Adrenal gland (tissue), 12 donors: Measurements from ENCODE around the gene KIF4A. TPM values are rescaled to one million over a fixed set of nuclear protein-coding genes. Genes with fewer than 3 reads are reported as not detected.

Experiments used
- DNase-seq, 7 donors: peaks; one replicate each; pipeline ENCODE4 v3.0.0-alpha.2; 2019 to 2020
- H3K27ac ChIP-seq, 5 donors: fragments of 200-600 bp; sonication (generic) in 4 of 5; 1 replicate in 3 of 5; 2 replicates in 2 of 5; pipeline versions ENCODE4 v1.5.1 to v1.8.0; 2016 to 2020; ENCODE audit warnings: mild to moderate bottlenecking in 1 of 5
- H3K27me3 ChIP-seq: fragments of 200-600 bp; 2 replicates; pipeline ENCODE4 v1.8.0; 2021
- H3K36me3 ChIP-seq, 2 donors: fragments of 200-600 bp; replicated peaks in 1 of 2; 1 replicate in 1 of 2; 2 replicates in 1 of 2; pipeline versions ENCODE4 v1.5.1 to v1.8.0; 2018 to 2022
- H3K4me1 ChIP-seq, 2 donors: fragments of 200-600 bp; replicated peaks in 1 of 2; 1 replicate in 1 of 2; 2 replicates in 1 of 2; pipeline versions ENCODE4 v1.5.1 to v1.8.0; 2018 to 2021
- H3K4me3 ChIP-seq, 4 donors: fragments of 200-600 bp; sonication (generic) in 3 of 4; one replicate each; pipeline ENCODE4 v1.5.1; 2016 to 2018
- H3K9me3 ChIP-seq, 3 donors: fragments of 200-600 bp; sonication (generic) in 1 of 3; replicated peaks in 1 of 3; 1 replicate in 2 of 3; 2 replicates in 1 of 3; pipeline versions ENCODE4 v1.5.1 to v1.8.0; 2016 to 2021
- CTCF ChIP-seq, 6 experiments: fragments of 450-650 bp in 4 of 6; fragments of 200-600 bp in 2 of 6; sonication (generic) in 1 of 6; IDR thresholded peaks; 1 replicate in 5 of 6; 2 replicates in 1 of 6; pipeline versions ENCODE4 v1.5.1 to v1.8.0; 2016 to 2021; ENCODE audit warnings: antibody characterized with exemption in 6 of 6, mild to moderate bottlenecking in 2 of 6, moderate library complexity in 1 of 6
- POLR2A ChIP-seq, 2 donors: fragments of 450-650 bp; IDR thresholded peaks; one replicate each; pipeline ENCODE4 v1.6.1; 2017; ENCODE audit warnings: antibody characterized with exemption in 2 of 2, mild to moderate bottlenecking in 2 of 2, moderate library complexity in 1 of 2
- WGBS, 4 donors: extraction: QIAGEN DNeasy Blood & Tissue Kit in 2 of 4; methylation state at CpG; one replicate each; pipeline versions ENCODE4 v1.1.5 to v1.1.7; 2013 to 2017; 5-methylcytosine and 5-hydroxymethylcytosine counted together
- intact Hi-C, 2 donors: fragments of 100-400 bp; cut with DNase I; formaldehyde crosslinking; loops; one replicate each; pipeline versions ENCODE4 v1.14.1 to v1.15.0; 2022 to 2023
- polyA plus RNA-seq, 3 donors: library from polyadenylated mRNA; stranded (reverse); fragments of 200-250 nt in 2 of 3; fragments of 350-450 nt in 1 of 3; fragmentation: Illumina TruSeq in 1 of 3; extraction: RNeasy Lipid Tissue Mini Kit (QIAGEN cat#74804) in 1 of 3; gene quantifications; one replicate each; pipeline ENCODE4 v1.2.3, GENCODE V29; 2013 to 2014
- total RNA-seq, 9 donors: library from RNA; depleted of rRNA in 4 of 9; stranded (reverse); fragments of >200 nt in 4 of 9; fragments of 120-200 nt in 1 of 9; fragmentation: NEBNext Ultra II Directional in 1 of 9; extraction: Animal tissue kit (Norgen Biotek cat#: 25700) in 1 of 9; gene quantifications; one replicate each; pipeline versions ENCODE4 v1.1.0 to v1.2.4, GENCODE V29; 2013 to 2023
- donor health status: healthy with polysubstance abuse.
- donor health status: Bipolar disorder and iron deficiency.
- donor health status: DM: yes; HTN: yes; CAD: no.
- donor health status: DM: no; HTN: no; CAD: no.
- donor health status: DM: no; HTN: no; CAD: no.
- donor health status: DM: yes; HTN: yes; CAD: no.

KIF4A gene
- total and polyA plus RNA-seq, 12 donors = 0.08 to 6.6 (median 0.44) TPM

GRCh38 chrX:70454441-70455365 lies 164.8 kb downstream of the KIF4A start:
- peak overlapping the region in 2 of 5 donors; percentile 18 to 52 for H3K27ac ChIP-seq
- TF ChIP-seq CTCF (IDR thresholded peaks at IDR 0.05) (peak; percentile 66 to 77 (median 74)), POLR2A (IDR thresholded peaks at IDR 0.05) (no peak)
- no peaks in the 10 kb centered on the region for H3K9me3 ChIP-seq
- peak; percentile 65 to 87 (median 76) for DNase-seq
- WGBS, 4 donors = 1 to 38% (median 18%) methylated on average over 1 to 41 of the region's 48 CpGs
- peak overlapping the region in 2 of 4 donors; percentile 43 to 51 for H3K4me3 ChIP-seq
- intact Hi-C loops = loop anchor here in 1 of 2 donors (5.0 kb wide), 2 partner anchors 98 to 208 kb away; no protein-coding TSS in a partner anchor
- H3K27me3 ChIP-seq = peaks cover 8% of the 10 kb centered on the region
- H3K4me1 ChIP-seq = no peaks in the 10 kb centered on the region
- H3K36me3 ChIP-seq = no peaks in the 10 kb centered on the region

GRCh38 chrX:70455366-70456202 lies 165.7 kb downstream of the KIF4A start:
- DNase-seq = no peak
- WGBS, 4 donors = 13 to 39% (median 22%) methylated on average over 15 to 32 of the region's 32 CpGs
- Histone ChIP-seq H3K36me3 (no peaks in the 10 kb centered on the region), H3K4me3 (peak overlapping the region in 2 of 4 donors; percentile 43 to 51), H3K4me1 (no peaks in the 10 kb centered on the region), H3K27ac (peak overlapping the region in 3 of 5 donors; percentile 7 to 49 (median 18)), H3K27me3 (peaks cover 8% of the 10 kb centered on the region), H3K9me3 (no peaks in the 10 kb centered on the region)
- TF ChIP-seq CTCF (IDR thresholded peaks at IDR 0.05) (no peak), POLR2A (IDR thresholded peaks at IDR 0.05) (no peak)
- intact Hi-C loops = no loop called here

GRCh38 chrX:70456256-70456655 lies 166.4 kb downstream of the KIF4A start:
- Histone ChIP-seq H3K36me3 (no peaks in the 10 kb centered on the region), H3K4me1 (no peaks in the 10 kb centered on the region), H3K27me3 (peaks cover 8% of the 10 kb centered on the region), H3K27ac (no peak overlapping the region), H3K9me3 (no peaks in the 10 kb centered on the region), H3K4me3 (no peak overlapping the region)
- TF ChIP-seq POLR2A (IDR thresholded peaks at IDR 0.05) = no peak
- no peak for TF ChIP-seq CTCF (IDR thresholded peaks at IDR 0.05)
- 51 to 77% (median 61%) methylated on average over 2 of the region's 2 CpGs for WGBS, 4 donors
- no peak for DNase-seq
- intact Hi-C loops = no loop called here

GRCh38 chrX:70461026-70461425 lies 171.1 kb downstream of the KIF4A start:
- Histone ChIP-seq H3K4me3 (no peak overlapping the region), H3K9me3 (no peaks in the 10 kb centered on the region), H3K4me1 (no peaks in the 10 kb centered on the region), H3K36me3 (no peaks in the 10 kb centered on the region), H3K27me3 (no peaks in the 10 kb centered on the region), H3K27ac (no peak overlapping the region)
- TF ChIP-seq CTCF (IDR thresholded peaks at IDR 0.05) (no peak), POLR2A (IDR thresholded peaks at IDR 0.05) (no peak)
- 80 to 98% (median 89%) methylated on average over 2 of the region's 2 CpGs for WGBS, 4 donors
- intact Hi-C loops = no loop called here
- no peak for DNase-seq
